ENCODE data around the gene ZNF699.

DNA sequence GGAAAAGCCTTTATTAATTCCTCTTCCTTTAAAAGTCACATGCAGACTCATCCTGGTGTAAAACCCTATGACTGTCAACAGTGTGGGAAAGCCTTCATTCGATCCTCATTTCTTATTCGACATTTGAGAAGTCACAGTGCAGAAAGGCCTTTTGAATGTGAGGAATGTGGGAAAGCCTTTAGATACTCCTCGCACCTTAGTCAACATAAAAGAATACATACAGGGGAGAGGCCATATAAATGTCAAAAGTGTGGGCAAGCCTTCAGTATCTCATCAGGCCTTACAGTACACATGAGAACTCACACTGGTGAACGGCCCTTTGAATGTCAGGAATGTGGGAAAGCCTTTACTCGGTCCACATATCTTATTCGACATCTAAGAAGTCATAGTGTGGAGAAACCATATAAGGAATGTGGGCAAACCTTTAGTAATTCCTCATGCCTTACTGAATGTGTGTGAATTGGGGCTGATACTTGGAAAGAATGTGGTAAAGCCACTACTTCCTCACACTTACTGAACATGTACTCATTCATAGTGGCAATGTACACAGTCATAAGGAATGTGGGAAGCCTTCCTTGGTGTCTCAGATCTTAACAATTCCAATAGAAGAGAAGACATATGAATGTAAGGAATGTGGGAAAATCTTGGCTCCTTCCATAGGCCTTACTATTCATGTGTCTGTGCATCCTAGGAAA is 33.1 kb upstream of the ZNF699 start:
- no peak for TF ChIP-seq POLR2A (IDR thresholded peaks at IDR 0.05)
- TF ChIP-seq, protein P1, sequence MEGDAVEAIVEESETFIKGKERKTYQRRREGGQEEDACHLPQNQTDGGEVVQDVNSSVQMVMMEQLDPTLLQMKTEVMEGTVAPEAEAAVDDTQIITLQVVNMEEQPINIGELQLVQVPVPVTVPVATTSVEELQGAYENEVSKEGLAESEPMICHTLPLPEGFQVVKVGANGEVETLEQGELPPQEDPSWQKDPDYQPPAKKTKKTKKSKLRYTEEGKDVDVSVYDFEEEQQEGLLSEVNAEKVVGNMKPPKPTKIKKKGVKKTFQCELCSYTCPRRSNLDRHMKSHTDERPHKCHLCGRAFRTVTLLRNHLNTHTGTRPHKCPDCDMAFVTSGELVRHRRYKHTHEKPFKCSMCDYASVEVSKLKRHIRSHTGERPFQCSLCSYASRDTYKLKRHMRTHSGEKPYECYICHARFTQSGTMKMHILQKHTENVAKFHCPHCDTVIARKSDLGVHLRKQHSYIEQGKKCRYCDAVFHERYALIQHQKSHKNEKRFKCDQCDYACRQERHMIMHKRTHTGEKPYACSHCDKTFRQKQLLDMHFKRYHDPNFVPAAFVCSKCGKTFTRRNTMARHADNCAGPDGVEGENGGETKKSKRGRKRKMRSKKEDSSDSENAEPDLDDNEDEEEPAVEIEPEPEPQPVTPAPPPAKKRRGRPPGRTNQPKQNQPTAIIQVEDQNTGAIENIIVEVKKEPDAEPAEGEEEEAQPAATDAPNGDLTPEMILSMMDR (IDR thresholded peaks at IDR 0.05): no peak

Data from vagina (tissue), 2 donors.